Liver (tissue), 9 donors: ENCODE measurements around the gene GTF3C5. TPM values are rescaled to one million over a fixed set of nuclear protein-coding genes. Genes with fewer than 3 reads are reported as not detected.

ENCODE experiments used
- DNase-seq: peaks from one replicate; pipeline ENCODE4 v3.0.0-alpha.2; 2017; ENCODE audit warnings: low spot score
- H3K27ac ChIP-seq, 2 donors: one replicate each; pipeline ENCODE4 v1.7.0; 2013; ENCODE audit warnings: inconsistent platforms in 2 of 2, low read length in 2 of 2, control low read depth in 1 of 2, low read depth in 1 of 2, mild to moderate bottlenecking in 1 of 2
- H3K27me3 ChIP-seq, 4 donors: one replicate each; pipeline versions ENCODE4 v1.6.1 to v1.7.0; 2013; ENCODE audit warnings: low read length in 3 of 4, inconsistent platforms in 1 of 4, mild to moderate bottlenecking in 1 of 4, moderate library complexity in 1 of 4; ENCODE audit not compliant: control insufficient read depth in 4 of 4, insufficient read depth in 4 of 4
- H3K36me3 ChIP-seq, 4 donors: one replicate each; pipeline versions ENCODE4 v1.6.1 to v1.7.0; 2013; ENCODE audit warnings: low read length in 3 of 4, mild to moderate bottlenecking in 3 of 4, low read depth in 1 of 4, moderate library complexity in 1 of 4; ENCODE audit not compliant: control insufficient read depth in 4 of 4, insufficient read depth in 3 of 4
- H3K4me1 ChIP-seq, 4 donors: one replicate each; pipeline versions ENCODE4 v1.6.1 to v1.7.0; 2013; ENCODE audit warnings: low read length in 3 of 4, mild to moderate bottlenecking in 3 of 4, moderate library complexity in 1 of 4; ENCODE audit not compliant: control insufficient read depth in 4 of 4, insufficient read depth in 4 of 4
- H3K4me3 ChIP-seq, 3 donors: one replicate each; pipeline versions ENCODE4 v1.6.1 to v1.7.0; 2013; ENCODE audit warnings: low read length in 3 of 3, control low read depth in 1 of 3, low read depth in 1 of 3, mild to moderate bottlenecking in 1 of 3
- H3K9ac ChIP-seq, 2 donors: one replicate each; pipeline ENCODE4 v1.7.0; 2013; ENCODE audit warnings: low read length in 2 of 2, mild to moderate bottlenecking in 2 of 2, moderate library complexity in 2 of 2, control low read depth in 1 of 2, low read depth in 1 of 2
- H3K9me3 ChIP-seq, 4 donors: one replicate each; pipeline versions ENCODE4 v1.6.1 to v1.7.0; 2013; ENCODE audit warnings: low read length in 3 of 4; ENCODE audit not compliant: control insufficient read depth in 4 of 4
- EGR1 ChIP-seq, 2 donors: IDR thresholded peaks; 2 replicates each; pipeline ENCODE4 v1.6.1; 2016 to 2018; ENCODE audit warnings: antibody characterized with exemption in 2 of 2, low read depth in 2 of 2
- FOXA1 ChIP-seq: IDR thresholded peaks from 2 replicates; pipeline ENCODE4 v1.6.1; 2016; ENCODE audit warnings: antibody characterized with exemption
- FOXA2 ChIP-seq: IDR thresholded peaks from 2 replicates; pipeline ENCODE4 v1.6.1; 2016; ENCODE audit warnings: antibody characterized with exemption
- GABPA ChIP-seq, 2 donors: IDR thresholded peaks in 1 of 2; conservative IDR thresholded peaks in 1 of 2; 2 replicates each; pipeline ENCODE4 v1.6.1; 2016; ENCODE audit warnings: antibody characterized with exemption in 2 of 2, mild to moderate bottlenecking in 1 of 2, moderate library complexity in 1 of 2
- HNF4A ChIP-seq, 2 donors: conservative IDR thresholded peaks; 2 replicates each; pipeline ENCODE4 v1.6.1; 2016; ENCODE audit warnings: antibody characterized with exemption in 2 of 2, mild to moderate bottlenecking in 2 of 2
- HNF4G ChIP-seq: IDR thresholded peaks from 2 replicates; pipeline ENCODE4 v1.6.1; 2016; ENCODE audit warnings: antibody characterized with exemption
- JUND ChIP-seq, 2 donors: IDR thresholded peaks; 2 replicates each; pipeline ENCODE4 v1.6.1; 2016; ENCODE audit warnings: antibody characterized with exemption in 2 of 2
- NR2F2 ChIP-seq: IDR thresholded peaks from 2 replicates; pipeline ENCODE4 v1.6.1; 2016; ENCODE audit warnings: antibody characterized with exemption
- RAD21 ChIP-seq, 2 donors: IDR thresholded peaks; 2 replicates each; pipeline ENCODE4 v1.6.1; 2016; ENCODE audit warnings: antibody characterized with exemption in 2 of 2, mild to moderate bottlenecking in 2 of 2
- RXRA ChIP-seq, 2 donors: IDR thresholded peaks; 2 replicates each; pipeline ENCODE4 v1.6.1; 2017 to 2018; ENCODE audit warnings: antibody characterized with exemption in 2 of 2, mild to moderate bottlenecking in 1 of 2
- SP1 ChIP-seq: IDR thresholded peaks from 2 replicates; pipeline ENCODE4 v1.6.1; 2018; ENCODE audit warnings: antibody characterized with exemption, mild to moderate bottlenecking
- TAF1 ChIP-seq: conservative IDR thresholded peaks from 2 replicates; pipeline ENCODE4 v1.6.1; 2016; ENCODE audit warnings: antibody characterized with exemption, mild to moderate bottlenecking
- YY1 ChIP-seq: IDR thresholded peaks from 2 replicates; pipeline ENCODE4 v1.6.1; 2016; ENCODE audit warnings: antibody characterized with exemption, mild to moderate bottlenecking
- WGBS: extraction: QIAGEN DNeasy Blood & Tissue Kit; methylation state at CpG from one replicate; pipeline ENCODE4 v1.1.7; 2013; 5-methylcytosine and 5-hydroxymethylcytosine counted together
- polyA plus RNA-seq, 2 donors: library from polyadenylated mRNA; stranded (reverse) in 1 of 2; unstranded in 1 of 2; fragments of 200-250 nt in 1 of 2; fragments of >200 nt in 1 of 2; fragmentation: Nextera tagmentation in 1 of 2; extraction: Ambion mirVana in 1 of 2; gene quantifications; one replicate each; pipeline versions ENCODE4 v1.2.1 to v1.2.3, GENCODE V29; 2013 to 2015
- total RNA-seq, 2 donors: library from RNA; depleted of rRNA; stranded (reverse); fragments of >200 nt; gene quantifications; one replicate each; pipeline ENCODE4 v1.2.3, GENCODE V29; 2014
- TF ChIP-seq, protein P1 (sequence below): IDR thresholded peaks from 2 replicates; pipeline ENCODE4 v1.6.1; 2016; ENCODE audit warnings: antibody characterized with exemption
- TF ChIP-seq, protein P2 (sequence below): IDR thresholded peaks from 2 replicates; pipeline ENCODE4 v1.6.1; 2016; ENCODE audit warnings: antibody characterized with exemption
- TF ChIP-seq, protein P3 (sequence below): IDR thresholded peaks from 2 replicates; pipeline ENCODE4 v1.6.1; 2016; ENCODE audit warnings: antibody characterized with exemption
- TF ChIP-seq, protein P4 (sequence below): fragments of 150-350 bp; IDR thresholded peaks from 2 replicates; pipeline ENCODE4 v1.5.1; 2017; ENCODE audit warnings: improper control_type of control experiment, low read depth, low read length; ENCODE audit not compliant: missing input control
- TF ChIP-seq, protein P5 (sequence below): IDR thresholded peaks from 2 replicates; pipeline ENCODE4 v1.6.1; 2016; ENCODE audit warnings: antibody characterized with exemption, mild to moderate bottlenecking
- donor health status: healthy.
- donor health status: healthy.
- donor health status: healthy.
- donor health status: healthy.
- donor health status: healthy.

GTF3C5 gene
- total and polyA plus RNA-seq, 4 donors: 13.2 to 26.2 (median 18.2) TPM

DNA sequence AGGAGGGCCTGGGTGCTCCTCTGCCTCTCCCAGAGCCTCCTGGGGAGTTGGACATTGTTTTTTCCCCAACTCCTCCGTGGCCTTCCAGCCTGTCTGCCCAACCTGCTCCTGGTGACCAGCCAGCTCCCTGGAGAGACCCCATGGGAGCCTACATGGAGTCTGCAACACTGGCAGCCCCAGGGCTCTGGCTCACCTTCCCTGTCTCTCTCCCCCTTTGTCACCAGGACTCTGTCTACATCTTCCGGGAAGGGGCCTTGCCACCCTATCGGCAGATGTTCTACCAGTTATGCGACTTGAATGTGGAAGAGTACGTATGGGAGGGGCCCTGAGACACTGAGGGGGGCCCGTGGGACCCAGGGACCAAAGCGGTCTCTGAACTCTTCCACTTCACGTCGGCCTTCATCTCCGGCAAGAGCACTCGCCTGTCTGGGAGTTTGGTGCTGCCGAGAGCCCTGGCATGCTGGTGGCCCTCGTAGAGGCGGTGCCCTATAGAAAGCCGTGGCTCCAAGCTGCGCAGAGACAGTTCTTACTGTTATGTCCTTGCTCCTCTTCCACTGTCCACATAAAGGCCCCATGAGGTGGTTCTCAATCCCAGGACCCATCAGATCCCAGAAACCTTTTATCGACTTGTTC is 25.1 kb downstream of the GTF3C5 start:
- no peak overlapping the region for H3K9ac ChIP-seq
- no peak for DNase-seq
- no peak for TF ChIP-seq TAF1
- TF ChIP-seq, protein P1, sequence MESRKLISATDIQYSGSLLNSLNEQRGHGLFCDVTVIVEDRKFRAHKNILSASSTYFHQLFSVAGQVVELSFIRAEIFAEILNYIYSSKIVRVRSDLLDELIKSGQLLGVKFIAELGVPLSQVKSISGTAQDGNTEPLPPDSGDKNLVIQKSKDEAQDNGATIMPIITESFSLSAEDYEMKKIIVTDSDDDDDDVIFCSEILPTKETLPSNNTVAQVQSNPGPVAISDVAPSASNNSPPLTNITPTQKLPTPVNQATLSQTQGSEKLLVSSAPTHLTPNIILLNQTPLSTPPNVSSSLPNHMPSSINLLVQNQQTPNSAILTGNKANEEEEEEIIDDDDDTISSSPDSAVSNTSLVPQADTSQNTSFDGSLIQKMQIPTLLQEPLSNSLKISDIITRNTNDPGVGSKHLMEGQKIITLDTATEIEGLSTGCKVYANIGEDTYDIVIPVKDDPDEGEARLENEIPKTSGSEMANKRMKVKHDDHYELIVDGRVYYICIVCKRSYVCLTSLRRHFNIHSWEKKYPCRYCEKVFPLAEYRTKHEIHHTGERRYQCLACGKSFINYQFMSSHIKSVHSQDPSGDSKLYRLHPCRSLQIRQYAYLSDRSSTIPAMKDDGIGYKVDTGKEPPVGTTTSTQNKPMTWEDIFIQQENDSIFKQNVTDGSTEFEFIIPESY: no peak
- no peak for TF ChIP-seq RAD21 (IDR thresholded peaks at IDR 0.05)
- TF ChIP-seq HNF4A (conservative IDR thresholded peaks at IDR 0.05): no peak
- TF ChIP-seq, protein P2, sequence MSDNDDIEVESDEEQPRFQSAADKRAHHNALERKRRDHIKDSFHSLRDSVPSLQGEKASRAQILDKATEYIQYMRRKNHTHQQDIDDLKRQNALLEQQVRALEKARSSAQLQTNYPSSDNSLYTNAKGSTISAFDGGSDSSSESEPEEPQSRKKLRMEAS: no peak
- TF ChIP-seq, protein P3, sequence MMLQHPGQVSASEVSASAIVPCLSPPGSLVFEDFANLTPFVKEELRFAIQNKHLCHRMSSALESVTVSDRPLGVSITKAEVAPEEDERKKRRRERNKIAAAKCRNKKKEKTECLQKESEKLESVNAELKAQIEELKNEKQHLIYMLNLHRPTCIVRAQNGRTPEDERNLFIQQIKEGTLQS: no peak
- no peak for TF ChIP-seq SP1
- no peak for TF ChIP-seq JUND (IDR thresholded peaks at IDR 0.05)
- TF ChIP-seq, protein P4, sequence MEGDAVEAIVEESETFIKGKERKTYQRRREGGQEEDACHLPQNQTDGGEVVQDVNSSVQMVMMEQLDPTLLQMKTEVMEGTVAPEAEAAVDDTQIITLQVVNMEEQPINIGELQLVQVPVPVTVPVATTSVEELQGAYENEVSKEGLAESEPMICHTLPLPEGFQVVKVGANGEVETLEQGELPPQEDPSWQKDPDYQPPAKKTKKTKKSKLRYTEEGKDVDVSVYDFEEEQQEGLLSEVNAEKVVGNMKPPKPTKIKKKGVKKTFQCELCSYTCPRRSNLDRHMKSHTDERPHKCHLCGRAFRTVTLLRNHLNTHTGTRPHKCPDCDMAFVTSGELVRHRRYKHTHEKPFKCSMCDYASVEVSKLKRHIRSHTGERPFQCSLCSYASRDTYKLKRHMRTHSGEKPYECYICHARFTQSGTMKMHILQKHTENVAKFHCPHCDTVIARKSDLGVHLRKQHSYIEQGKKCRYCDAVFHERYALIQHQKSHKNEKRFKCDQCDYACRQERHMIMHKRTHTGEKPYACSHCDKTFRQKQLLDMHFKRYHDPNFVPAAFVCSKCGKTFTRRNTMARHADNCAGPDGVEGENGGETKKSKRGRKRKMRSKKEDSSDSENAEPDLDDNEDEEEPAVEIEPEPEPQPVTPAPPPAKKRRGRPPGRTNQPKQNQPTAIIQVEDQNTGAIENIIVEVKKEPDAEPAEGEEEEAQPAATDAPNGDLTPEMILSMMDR: no peak
- TF ChIP-seq HNF4G: no peak
- TF ChIP-seq YY1: no peak
- no peak for TF ChIP-seq EGR1 (IDR thresholded peaks at IDR 0.05; ENCODE audit: low read depth in 2 of 2)
- no peak for TF ChIP-seq RXRA (IDR thresholded peaks at IDR 0.05)
- no peak for TF ChIP-seq FOXA1
- TF ChIP-seq, protein P5, sequence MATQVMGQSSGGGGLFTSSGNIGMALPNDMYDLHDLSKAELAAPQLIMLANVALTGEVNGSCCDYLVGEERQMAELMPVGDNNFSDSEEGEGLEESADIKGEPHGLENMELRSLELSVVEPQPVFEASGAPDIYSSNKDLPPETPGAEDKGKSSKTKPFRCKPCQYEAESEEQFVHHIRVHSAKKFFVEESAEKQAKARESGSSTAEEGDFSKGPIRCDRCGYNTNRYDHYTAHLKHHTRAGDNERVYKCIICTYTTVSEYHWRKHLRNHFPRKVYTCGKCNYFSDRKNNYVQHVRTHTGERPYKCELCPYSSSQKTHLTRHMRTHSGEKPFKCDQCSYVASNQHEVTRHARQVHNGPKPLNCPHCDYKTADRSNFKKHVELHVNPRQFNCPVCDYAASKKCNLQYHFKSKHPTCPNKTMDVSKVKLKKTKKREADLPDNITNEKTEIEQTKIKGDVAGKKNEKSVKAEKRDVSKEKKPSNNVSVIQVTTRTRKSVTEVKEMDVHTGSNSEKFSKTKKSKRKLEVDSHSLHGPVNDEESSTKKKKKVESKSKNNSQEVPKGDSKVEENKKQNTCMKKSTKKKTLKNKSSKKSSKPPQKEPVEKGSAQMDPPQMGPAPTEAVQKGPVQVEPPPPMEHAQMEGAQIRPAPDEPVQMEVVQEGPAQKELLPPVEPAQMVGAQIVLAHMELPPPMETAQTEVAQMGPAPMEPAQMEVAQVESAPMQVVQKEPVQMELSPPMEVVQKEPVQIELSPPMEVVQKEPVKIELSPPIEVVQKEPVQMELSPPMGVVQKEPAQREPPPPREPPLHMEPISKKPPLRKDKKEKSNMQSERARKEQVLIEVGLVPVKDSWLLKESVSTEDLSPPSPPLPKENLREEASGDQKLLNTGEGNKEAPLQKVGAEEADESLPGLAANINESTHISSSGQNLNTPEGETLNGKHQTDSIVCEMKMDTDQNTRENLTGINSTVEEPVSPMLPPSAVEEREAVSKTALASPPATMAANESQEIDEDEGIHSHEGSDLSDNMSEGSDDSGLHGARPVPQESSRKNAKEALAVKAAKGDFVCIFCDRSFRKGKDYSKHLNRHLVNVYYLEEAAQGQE: no peak
- TF ChIP-seq GABPA (IDR thresholded peaks at IDR 0.05 in 1 of 2, conservative IDR thresholded peaks at IDR 0.05 in 1 of 2): no peak
- TF ChIP-seq NR2F2: no peak
- TF ChIP-seq FOXA2: no peak
- H3K27me3 ChIP-seq: no peaks in the 10 kb centered on the region
- no peak overlapping the region for H3K27ac ChIP-seq
- no peaks in the 10 kb centered on the region for H3K4me1 ChIP-seq
- no peaks in the 10 kb centered on the region for H3K9me3 ChIP-seq
- no peak overlapping the region for H3K4me3 ChIP-seq
- H3K36me3 ChIP-seq: peaks cover 9 to 63% (median 29%) of the 10 kb centered on the region in 4 donors
- WGBS: 97% methylated on average over 17 of the region's 17 CpGs
